ENCODE data around the gene MGAT1.
A peak's percentile ranks its signal among the peaks of the same experiment; 100 is the strongest.
"Not testable (repeated sequence)": the region's sequence is repeated elsewhere in the genome, so short reads cannot be mapped to it uniquely, and the experiment has no call there.

Gene MGAT1

DNA sequence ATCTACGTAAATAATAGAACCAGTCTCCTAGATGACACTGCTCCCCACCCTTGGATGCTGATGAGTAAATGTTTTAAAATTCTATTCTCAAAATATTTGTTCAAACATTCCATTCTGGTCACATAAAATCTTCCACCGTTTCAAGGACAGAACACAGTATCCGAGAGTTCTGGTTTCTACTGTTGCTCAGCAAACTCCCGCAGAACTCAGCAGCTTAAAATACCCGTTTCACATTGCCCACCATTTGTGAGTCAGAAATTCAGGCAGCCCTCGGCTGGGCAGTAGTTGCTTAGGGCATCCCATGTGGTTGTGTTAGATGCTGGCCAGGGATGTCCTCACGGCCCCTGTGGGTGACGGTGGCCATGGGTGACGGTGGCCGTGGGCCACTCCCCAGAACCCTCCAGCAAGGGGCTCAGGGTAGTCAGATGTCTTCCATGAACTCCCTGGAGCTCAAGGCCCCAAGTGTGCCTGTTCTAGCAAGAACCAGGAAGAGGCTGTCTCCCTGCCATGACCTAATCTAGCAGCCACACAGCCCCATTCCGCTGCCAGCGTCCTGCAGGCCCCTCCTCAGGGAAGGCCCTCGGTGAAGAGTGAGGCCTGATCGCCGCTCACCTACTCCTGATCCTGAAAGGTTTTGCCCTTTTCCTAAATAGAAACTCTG lies 17.4 kb downstream of the MGAT1 start:
- no peak for DNase-seq (ENCODE audit: low read depth in 2 of 2)

- DNase-seq (ENCODE audit: low read depth in 2 of 2) = peak; percentile 48 to 49
Observed at GRCh38 chr5:180784497-180785097, 18.0 kb downstream of the MGAT1 start.

- DNase-seq (ENCODE audit: low read depth in 2 of 2) = no peak
Observed at GRCh38 chr5:180783340-180784052, 19.1 kb downstream of the MGAT1 start.

GRCh38 chr5:180782748-180783147 lies 19.9 kb downstream of the MGAT1 start:
- no peak for DNase-seq (ENCODE audit: low read depth in 2 of 2)

GRCh38 chr5:180781900-180782326 lies 20.7 kb downstream of the MGAT1 start:
- not testable (repeated sequence) for DNase-seq (ENCODE audit: low read depth in 2 of 2)

DNA sequence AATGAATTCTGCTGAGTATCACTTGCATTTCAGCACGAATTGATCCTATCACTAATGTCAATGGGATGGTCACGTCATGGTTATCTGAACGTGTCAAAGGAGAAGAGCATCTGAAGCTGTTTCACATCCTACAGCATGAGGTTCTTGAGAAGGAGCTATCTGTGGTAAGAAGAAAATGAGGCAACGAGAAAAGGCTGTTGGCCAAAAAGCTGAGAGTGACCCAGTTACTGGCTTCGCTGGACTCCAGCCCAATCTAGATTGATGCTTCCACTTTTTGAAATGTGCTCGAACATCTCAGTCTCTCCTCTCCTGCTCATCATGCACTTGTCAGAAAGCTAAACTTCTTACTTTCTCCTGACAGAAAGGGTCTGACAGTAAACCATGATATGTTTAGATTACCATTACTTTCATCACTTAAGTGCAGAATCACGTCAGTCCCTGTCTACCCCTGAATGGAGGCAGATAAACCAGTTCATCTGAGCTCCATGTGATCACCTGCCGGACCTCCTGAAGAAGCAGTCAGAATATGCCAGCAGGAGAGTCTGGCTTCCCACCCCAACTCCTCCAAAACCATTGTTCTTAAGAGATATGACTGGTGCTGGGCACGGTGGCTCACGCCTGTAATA lies 22.5 kb downstream of the MGAT1 start:
- DNase-seq (ENCODE audit: low read depth in 2 of 2) = no peak

GRCh38 chr5:180777475-180777874 lies 25.1 kb downstream of the MGAT1 start:
- no peak for DNase-seq (ENCODE audit: low read depth in 2 of 2)

DNA sequence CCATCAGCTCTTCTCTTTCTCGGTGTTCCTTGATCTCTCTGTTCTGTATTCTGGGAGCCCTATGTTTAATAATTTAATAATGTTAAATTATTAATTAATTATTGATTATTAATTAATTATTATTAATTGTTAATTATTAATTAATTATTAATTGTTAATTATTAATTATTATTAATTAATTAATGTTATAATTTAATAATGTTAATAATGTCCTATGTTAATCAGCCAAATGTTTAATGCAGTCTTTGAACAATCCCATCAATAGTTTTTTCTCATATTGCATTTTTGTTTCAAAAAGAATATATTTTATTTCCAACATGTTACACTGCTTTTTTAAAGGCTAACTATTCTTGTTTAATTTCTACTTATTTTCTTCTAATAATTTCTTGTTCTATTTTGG lies 26.2 kb downstream of the MGAT1 start:
- no peak for DNase-seq (ENCODE audit: low read depth in 2 of 2)

- no peak for DNase-seq (ENCODE audit: low read depth in 2 of 2)
Observed at GRCh38 chr5:180775624-180776023, 27.0 kb downstream of the MGAT1 start.

- DNase-seq (ENCODE audit: low read depth in 2 of 2) = no peak
Observed at GRCh38 chr5:180771839-180772238, 30.8 kb downstream of the MGAT1 start.

DNA sequence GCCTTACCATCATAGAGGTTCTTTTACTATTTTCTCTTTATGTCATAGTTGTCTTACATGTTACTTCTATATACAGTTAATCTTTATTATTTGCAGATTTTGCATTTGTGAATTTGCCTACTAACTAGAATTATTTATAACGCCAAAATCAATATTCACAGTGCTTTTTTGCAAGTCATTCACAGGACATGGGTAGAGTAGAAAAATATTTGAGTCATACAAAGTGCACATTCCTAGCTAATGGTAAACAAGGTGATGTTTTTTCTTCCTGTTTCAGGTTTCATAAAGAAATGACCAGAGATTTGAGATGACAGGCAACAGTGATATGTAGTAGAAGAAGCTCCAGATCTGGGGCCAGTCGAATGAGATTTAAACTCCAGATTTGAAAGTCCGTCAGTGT lies 32.8 kb downstream of the MGAT1 start:
- DNase-seq (ENCODE audit: low read depth in 2 of 2) = no peak

GRCh38 chr5:180755601-180756000 lies 47.0 kb downstream of the MGAT1 start:
- DNase-seq (ENCODE audit: low read depth in 2 of 2) = no peak

DNA sequence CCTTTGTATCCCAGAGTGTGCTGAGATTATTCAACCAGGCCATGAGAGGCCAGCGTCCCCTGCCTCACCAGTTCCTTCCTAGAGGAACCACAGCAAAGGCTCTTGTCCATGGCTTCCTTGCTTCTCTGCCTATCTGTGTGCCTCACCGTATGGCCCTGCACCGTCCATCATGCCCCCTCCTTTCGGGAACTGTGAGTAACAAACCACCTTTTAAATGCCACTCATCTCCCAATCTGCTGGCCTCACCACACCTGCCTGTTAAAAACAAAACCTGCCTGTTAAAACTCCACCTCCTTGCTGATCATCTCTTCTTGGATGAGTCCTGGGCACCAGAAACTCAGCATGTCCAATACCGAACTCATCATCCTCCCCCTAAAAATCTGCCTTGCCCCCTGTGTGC lies 58.4 kb downstream of the MGAT1 start:
- no peak for DNase-seq (ENCODE audit: low read depth in 2 of 2)

DNA sequence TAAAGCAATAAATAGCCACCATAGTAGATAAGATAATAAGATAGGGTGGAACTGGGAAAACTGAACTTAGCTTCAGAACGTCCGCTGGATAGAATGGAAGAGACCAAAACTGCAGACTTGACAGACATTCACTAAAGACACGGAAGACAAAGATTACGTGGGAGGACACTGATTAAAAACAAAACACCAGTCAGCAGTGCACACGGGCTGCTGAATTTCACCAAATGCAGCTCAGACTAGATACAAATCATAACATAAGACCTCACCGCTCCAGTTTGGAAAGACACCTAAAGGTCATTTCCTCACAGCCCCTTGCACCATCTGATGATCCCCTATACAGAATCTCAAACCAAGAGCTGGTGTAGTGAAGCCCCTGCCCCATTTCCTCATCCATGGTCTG lies 59.9 kb downstream of the MGAT1 start:
- no peak for DNase-seq (ENCODE audit: low read depth in 2 of 2)

GRCh38 chr5:180740953-180741352 lies 61.7 kb downstream of the MGAT1 start:
- DNase-seq (ENCODE audit: low read depth in 2 of 2) = not testable (repeated sequence)

GRCh38 chr5:180739958-180740357 lies 62.6 kb downstream of the MGAT1 start, which contains the start of gene OR2Y1:
TSS of gene OR2Y1 (minus strand) at chr5:180740058. CDS start at chr5:180740058, 0 bp downstream.
- no peak for DNase-seq (ENCODE audit: low read depth in 2 of 2)

- DNase-seq (ENCODE audit: low read depth in 2 of 2) = no peak
Observed at GRCh38 chr5:180739271-180739670, 63.3 kb downstream of the MGAT1 start.

GRCh38 chr5:180736536-180736935 lies 66.1 kb downstream of the MGAT1 start:
- no peak for DNase-seq (ENCODE audit: low read depth in 2 of 2)

Measured in stimulated activated CD4-positive, alpha-beta T cell treated with anti-CD3 and anti-CD28 coated beads, Interleukin-1b, Interleukin-23, amount 100 ng/mL, for 1 hour (primary cell).